Pons (tissue), 1 donor: ENCODE results near the gene SCUBE2.
"Not testable (repeated sequence)": the region's sequence is repeated elsewhere in the genome, so short reads cannot be mapped to it uniquely, and the experiment has no call there.

ENCODE experiments used
- DNase-seq: peaks from one replicate; pipeline ENCODE4 v3.0.0-alpha.2; 2016; ENCODE audit warnings: low spot score

The SCUBE2 gene

GRCh38 chr11:9008011-9008550 is 83.3 kb downstream of the SCUBE2 start:
- DNase-seq, result no peak

GRCh38 chr11:9005087-9005486 is 86.3 kb downstream of the SCUBE2 start:
- no peak for DNase-seq

DNA sequence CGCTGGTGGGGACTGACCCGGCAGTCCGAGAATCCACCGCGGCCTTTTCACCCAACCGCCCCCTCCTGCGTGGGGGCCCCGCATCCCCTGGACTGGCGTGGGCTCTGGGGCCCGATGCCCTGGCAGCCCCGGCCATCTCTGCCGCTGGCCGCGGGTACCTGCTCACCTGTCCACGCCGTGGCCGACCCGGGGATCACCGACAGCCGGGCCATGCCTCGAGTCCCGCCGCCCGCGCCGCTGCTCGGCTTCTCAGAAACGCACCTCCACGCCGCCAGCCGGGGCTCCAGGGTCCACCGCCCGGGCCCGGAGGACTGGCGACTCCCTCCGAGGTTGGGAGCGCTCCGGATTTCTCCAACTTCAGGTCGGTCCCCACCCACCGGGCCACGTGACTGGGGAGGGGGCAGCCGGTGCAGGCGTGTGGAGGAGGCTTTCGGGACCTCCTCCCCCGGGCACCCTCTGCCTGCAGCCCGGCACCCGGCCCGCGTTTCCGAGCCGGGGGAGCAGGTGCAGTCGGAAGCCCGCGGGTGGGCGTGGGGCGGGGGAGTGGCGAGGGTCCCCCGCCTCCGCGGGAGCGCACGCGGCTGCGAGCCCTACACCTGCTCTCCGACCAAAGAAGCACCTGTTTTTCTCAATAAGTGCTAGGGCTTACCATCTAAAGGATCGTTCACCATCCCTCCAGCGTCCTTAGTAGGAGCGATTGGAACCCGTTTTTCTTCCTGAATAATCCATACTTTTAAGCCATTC is 87.0 kb downstream of the SCUBE2 start:
- no peak for DNase-seq

DNA sequence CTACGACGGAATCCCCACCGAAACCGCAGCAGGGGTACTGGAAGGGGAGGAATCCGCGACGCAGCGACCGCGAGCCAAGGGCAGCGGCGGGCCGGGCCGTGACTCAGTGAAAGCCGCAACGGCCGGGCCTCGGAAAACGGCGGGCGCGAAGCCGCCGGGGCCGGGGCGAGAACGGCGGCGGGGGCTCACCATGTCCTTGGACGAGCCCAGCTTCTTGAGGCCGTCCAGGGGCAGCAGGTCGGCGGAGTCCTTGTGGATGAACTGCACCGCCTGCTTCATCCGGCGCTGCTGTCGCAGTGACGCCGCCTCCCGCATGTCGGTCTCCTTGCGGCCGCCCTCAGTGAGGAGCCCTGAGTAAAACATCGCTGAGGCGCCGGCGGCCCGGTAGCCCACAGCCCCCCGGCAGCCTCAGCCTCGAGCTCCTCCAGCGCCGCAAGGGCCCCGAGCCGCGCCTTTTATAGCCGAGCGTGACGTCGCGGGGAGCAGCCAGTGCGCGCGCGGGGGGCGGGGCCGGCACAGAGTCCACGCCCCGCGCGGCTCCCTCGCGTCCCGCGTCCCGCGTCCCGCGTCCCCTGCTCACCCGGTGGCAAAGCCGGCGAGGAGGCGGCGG is 87.7 kb downstream of the SCUBE2 start, which contains the start of gene NRIP3:
NRIP3 (minus strand) TSS at position 429 of the 610 bp plus-strand sequence; CDS start at position 363, 66 bp downstream.
- DNase-seq, result peak; percentile 28

- DNase-seq, result no peak
These were observed 88.4 kb downstream of the SCUBE2 start for GRCh38 chr11:9002920-9003572.

- peak; percentile 25 for DNase-seq
These were observed 89.7 kb downstream of the SCUBE2 start for GRCh38 chr11:9001736-9002135.

DNA sequence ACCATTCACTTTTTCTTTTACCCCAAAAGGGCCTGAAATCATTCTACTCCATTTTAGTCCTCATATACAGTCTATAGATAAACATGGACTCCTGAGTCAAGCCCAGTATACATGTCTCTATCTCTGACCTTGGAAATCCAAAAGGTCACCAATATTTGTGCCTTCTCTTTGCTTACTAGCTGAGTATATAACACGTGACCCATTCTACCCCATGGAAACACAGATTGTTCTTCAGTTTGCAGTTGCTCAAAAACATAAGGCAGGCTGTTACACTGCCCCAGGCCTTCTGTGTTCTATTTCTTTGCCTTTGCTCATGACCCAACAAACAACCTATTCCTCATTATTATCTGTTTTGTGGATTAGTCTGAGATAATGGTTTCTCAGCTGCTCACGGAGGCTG is 93.4 kb downstream of the SCUBE2 start:
- DNase-seq, result no peak

DNA sequence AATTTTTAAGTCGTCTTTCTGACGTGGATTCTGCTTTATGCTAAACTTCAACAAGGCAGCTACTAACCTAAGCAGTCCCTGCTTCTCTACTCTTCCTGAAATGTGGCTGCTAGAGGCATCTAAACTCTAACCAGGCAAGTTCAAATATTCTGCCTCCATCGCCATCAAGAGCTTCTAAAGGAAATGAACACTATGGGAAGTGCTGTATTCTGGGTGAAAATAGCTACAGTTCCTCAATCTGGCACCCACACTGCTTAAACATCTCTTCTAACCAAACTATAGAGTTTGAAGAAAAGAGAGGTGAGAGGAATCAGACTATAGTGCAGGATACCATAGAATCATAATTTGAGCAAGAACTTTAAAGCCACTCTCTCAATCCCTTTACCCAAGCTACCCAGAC is 93.9 kb downstream of the SCUBE2 start:
- DNase-seq, result no peak

DNA sequence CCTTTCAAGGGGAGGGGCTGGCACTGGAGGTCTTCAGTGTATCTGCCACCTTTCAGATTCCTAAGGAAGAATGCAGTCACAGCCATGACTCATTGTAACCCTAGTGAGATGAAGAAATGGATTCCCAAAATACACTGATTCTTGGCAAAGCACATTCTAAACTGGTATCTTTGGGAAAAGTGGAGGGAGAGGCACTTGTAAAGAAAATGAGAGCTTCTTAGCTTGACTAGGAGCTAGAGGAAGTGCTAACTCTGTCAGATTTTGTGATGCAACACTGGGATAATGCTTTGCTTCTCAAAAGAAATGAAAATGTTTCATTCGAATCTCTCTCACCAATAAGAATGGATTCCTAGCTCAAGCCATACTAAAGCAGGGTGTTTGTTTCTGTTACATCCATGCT is 101.9 kb downstream of the SCUBE2 start:
- no peak for DNase-seq

GRCh38 chr11:8988329-8989234 is 102.8 kb downstream of the SCUBE2 start:
- no peak for DNase-seq

DNA sequence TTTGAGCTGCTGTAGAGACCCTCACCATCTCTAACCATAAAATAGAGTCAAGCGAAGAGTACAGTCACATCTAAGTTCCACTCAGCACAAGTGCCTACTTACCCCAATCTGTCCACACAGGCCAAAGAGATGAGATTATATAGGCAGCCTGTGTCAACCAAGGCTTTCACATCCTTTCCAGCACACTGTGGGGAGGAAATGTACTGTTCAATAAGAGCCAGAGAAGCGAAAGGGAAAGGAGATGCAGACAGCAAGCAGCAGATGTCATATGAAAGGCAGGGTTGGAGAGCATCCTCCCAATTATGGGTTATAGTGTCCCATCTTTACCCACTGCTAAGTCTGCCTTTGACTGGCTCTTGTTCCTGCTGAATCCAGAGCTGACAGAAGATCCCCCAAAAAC is 104.0 kb downstream of the SCUBE2 start:
- DNase-seq, result no peak

- not testable (repeated sequence) for DNase-seq
These were observed 104.6 kb downstream of the SCUBE2 start for GRCh38 chr11:8986772-8987171.

DNA sequence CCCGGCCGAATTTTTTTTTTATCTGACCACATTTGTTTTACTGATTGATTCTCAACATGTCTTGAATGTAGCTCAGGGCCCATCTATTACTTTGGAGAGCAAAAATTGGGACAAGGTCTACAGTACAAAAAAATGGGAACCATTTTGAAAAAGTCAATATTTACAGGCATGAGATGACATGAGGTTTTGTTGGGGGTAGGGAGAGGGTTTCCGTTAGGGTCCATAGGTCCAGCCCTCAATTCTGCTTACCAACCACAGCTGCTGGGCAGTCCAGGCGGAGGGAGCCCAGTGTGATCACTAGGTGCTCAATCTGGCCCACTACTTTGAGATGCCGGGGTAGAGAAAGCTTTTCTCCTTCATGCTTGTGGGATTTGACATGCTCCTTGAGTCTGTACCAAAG is 105.9 kb downstream of the SCUBE2 start:
- no peak for DNase-seq

DNA sequence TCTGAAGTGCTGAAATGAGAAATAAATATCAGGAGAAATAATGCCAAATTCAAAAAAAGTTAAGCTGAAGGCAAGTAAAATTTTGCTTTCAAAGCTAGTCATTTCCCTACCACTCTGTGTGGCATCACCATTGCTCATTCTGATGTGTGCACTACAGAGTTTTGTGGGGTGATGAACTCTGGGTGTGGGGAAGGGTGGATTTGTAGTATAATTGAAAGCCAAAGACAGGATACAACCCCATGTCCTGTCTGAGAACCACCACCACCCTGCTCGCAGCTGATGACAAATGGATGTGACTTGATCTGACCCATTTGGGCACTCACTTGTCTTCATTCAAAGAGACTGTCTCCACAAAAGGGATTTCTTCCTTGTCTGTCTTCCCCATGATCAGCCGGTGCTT is 107.8 kb downstream of the SCUBE2 start:
- DNase-seq, result no peak

DNA sequence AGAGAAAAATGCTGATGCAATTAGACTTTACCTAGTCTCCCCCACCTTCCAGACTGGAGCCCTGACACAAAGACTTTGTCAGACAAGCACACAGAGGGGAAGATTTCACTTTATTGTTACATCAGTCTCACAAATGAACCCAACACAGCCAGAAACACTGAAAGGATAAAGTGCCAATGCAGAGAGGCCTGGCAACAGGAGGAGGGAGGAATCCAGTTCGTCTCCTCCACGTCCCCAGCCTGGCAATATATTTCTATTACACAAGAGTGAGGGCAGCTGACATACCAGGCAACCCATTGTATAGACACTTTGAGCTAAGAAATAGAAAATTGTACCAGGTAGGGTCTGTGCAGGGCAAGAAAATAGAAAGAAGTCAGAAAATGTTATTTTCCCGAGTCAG is 110.9 kb downstream of the SCUBE2 start:
- DNase-seq, result no peak

DNA sequence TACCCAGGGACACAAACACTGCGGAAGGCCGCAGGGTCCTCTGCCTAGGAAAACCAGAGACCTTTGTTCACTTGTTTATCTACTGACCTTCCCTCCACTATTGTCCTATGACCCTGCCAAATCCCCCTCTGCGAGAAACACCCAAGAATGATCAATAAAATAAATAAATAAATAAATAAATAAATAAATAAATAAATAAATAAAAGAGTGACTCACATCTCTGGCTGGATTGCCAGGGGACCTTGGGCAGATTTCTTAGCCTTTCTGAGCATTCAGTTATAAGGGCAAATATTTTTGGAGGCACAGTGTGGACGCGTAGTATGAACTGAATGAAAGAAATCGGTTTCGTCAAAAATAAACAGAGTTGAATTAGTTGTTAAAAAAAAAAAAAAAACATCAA is 112.0 kb downstream of the SCUBE2 start:
- not testable (repeated sequence) for DNase-seq

DNA sequence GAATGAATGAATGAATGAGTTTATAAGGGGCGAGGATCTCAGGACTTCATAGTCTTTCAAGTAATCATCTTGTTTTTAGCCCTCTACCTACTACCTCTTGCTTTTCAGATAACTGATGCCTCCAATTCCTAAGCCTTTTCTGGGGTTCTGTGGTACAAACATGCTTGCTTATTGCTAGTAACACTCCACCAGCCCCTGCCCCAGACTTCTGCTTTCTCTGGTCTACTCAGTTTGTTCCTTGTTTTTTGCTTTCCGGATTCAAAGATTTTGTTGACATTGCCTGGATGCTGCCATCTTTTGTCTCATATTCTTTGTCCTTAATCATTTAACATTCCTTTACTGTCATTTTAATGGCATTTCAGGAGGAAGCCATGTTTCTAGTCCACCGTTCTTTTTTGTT is 118.3 kb downstream of the SCUBE2 start:
- DNase-seq, result no peak

DNA sequence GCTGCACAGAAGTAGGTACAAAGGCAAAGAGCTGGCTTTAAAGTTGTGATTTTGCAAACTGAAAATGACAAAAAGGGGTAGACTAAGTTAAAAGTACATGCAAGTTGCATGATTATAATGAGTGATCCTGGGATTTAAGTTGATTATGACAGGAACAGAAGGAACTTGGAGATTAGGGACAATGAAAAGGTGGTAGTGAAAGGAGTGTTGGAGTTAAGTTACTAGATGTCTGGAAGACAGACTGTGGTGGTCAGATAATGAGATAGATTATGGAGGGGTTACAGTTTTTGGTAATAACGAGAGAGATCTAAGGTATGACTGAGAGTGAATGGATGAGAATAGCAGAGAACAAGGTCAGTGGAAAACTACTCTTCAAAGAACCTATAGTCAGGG is 119.5 kb downstream of the SCUBE2 start:
- DNase-seq, result no peak

- DNase-seq, result no peak
These were observed 120.0 kb downstream of the SCUBE2 start for GRCh38 chr11:8971196-8971923.
